Common myeloid progenitor, CD34-positive (primary cell): ENCODE measurements around the gene HECA.
A peak's percentile ranks its signal among the peaks of the same experiment; 100 is the strongest.

Source experiments
- CTCF ChIA-PET: fragments of 350-600 bp; sonication (Branson Sonifier 250); formaldehyde crosslinking; loops from one replicate; lab custom pipeline; 2021; ENCODE audit warnings: antibody characterized with exemption; lab: Charles Lee
- POLR2A ChIA-PET: fragments of 350-600 bp; sonication (Branson Sonifier 250); formaldehyde crosslinking; loops from one replicate; lab custom pipeline; 2021; ENCODE audit warnings: antibody characterized with exemption; lab: Charles Lee
- DNase-seq, 3 donors: peaks; one replicate each; pipeline versions ENCODE4 v3.0.0 to v3.0.0-alpha.2; 2013
- H3K27ac ChIP-seq, 2 experiments: 1 replicate in 1 of 2; 2 replicates in 1 of 2; pipeline ENCODE4 v1.7.0; 2013; ENCODE audit warnings: inconsistent platforms in 2 of 2, low read length in 2 of 2, mild to moderate bottlenecking in 2 of 2, low read depth in 1 of 2, moderate library complexity in 1 of 2; ENCODE audit not compliant: severe bottlenecking in 2 of 2, insufficient read depth in 1 of 2, poor library complexity in 1 of 2
- H3K27me3 ChIP-seq, 5 experiments: replicated peaks in 2 of 5; 1 replicate in 3 of 5; 2 replicates in 2 of 5; pipeline versions ENCODE4 v1.6.1 to v1.7.0; 2013; ENCODE audit warnings: low read length in 4 of 5, mild to moderate bottlenecking in 2 of 5, moderate library complexity in 2 of 5, inconsistent platforms in 1 of 5; ENCODE audit not compliant: insufficient read depth in 5 of 5, control insufficient read depth in 4 of 5
- H3K36me3 ChIP-seq, 4 experiments: 1 replicate in 2 of 4; 2 replicates in 2 of 4; pipeline versions ENCODE4 v1.6.1 to v1.7.0; 2013; ENCODE audit warnings: low read length in 3 of 4, control low read depth in 1 of 4, mild to moderate bottlenecking in 1 of 4; ENCODE audit not compliant: control insufficient read depth in 4 of 4, insufficient read depth in 4 of 4
- H3K4me1 ChIP-seq, 4 experiments: 1 replicate in 3 of 4; 2 replicates in 1 of 4; pipeline versions ENCODE4 v1.6.1 to v1.7.1; 2013; ENCODE audit warnings: low read length in 3 of 4, mild to moderate bottlenecking in 3 of 4, control low read depth in 1 of 4, inconsistent platforms in 1 of 4, moderate library complexity in 1 of 4; ENCODE audit not compliant: control insufficient read depth in 4 of 4, insufficient read depth in 4 of 4; ENCODE audit errors: control extremely low read depth in 1 of 4
- H3K4me3 ChIP-seq, 7 experiments: 1 replicate in 4 of 7; 2 replicates in 3 of 7; pipeline versions ENCODE4 v1.5.1 to v1.7.0; 2013; ENCODE audit warnings: mild to moderate bottlenecking in 7 of 7, low read length in 6 of 7, moderate library complexity in 6 of 7, inconsistent platforms in 2 of 7, low read depth in 2 of 7, control low read depth in 1 of 7; ENCODE audit not compliant: insufficient read depth in 4 of 7, control insufficient read depth in 1 of 7; ENCODE audit errors: extremely low read depth in 1 of 7
- H3K9me3 ChIP-seq, 5 experiments: 1 replicate in 4 of 5; 2 replicates in 1 of 5; pipeline versions ENCODE4 v1.6.1 to v1.7.1; 2013; ENCODE audit warnings: low read length in 4 of 5, mild to moderate bottlenecking in 2 of 5, inconsistent platforms in 1 of 5, low read depth in 1 of 5, moderate library complexity in 1 of 5; ENCODE audit not compliant: control insufficient read depth in 4 of 5, insufficient read depth in 2 of 5; ENCODE audit errors: control extremely low read depth in 1 of 5
- WGBS: methylation state at CpG from one replicate; pipeline ENCODE4 v1.1.5; 2013; ENCODE audit not compliant: insufficient coverage; 5-methylcytosine and 5-hydroxymethylcytosine counted together

Gene HECA

GRCh38 chr6:139124887-139125672 is 9.8 kb upstream of the HECA start:
- 30% methylated on average over 7 of the region's 8 CpGs for WGBS
- peak; percentile 83 to 91 (median 85) for DNase-seq
- Histone ChIP-seq H3K36me3 (no peaks in the 10 kb centered on the region), H3K27me3 (no peaks in the 10 kb centered on the region), H3K9me3 (peaks cover 0 to 7% (median under 1%) of the 10 kb centered on the region in 5 experiments), H3K4me3 (peak overlapping the region in 2 of 7 experiments; percentile 28 to 48), H3K27ac (peak overlapping the region in 1 of 2 experiments; percentile 17), H3K4me1 (peaks cover 11 to 29% (median 16%) of the 10 kb centered on the region in 4 experiments)
- ChIA-PET CTCF (interaction anchor here (0.6 to 2.9 kb wide), 13 partner anchors 9 to 240 kb away, joined by 3 to 15 read pairs (median 4); partner anchors contain the start of gene HECA), POLR2A (no interaction called here)

GRCh38 chr6:139126255-139126654 is 8.6 kb upstream of the HECA start:
- Histone ChIP-seq H3K9me3 (no peaks in the 10 kb centered on the region), H3K4me1 (peaks cover 11 to 34% (median 18%) of the 10 kb centered on the region in 4 experiments), H3K27me3 (no peaks in the 10 kb centered on the region), H3K36me3 (no peaks in the 10 kb centered on the region), H3K27ac (no peak overlapping the region), H3K4me3 (no peak overlapping the region)
- ChIA-PET CTCF (interaction anchor here (1.2 to 2.9 kb wide), 3 partner anchors 25 to 234 kb away, joined by 3 to 15 read pairs (median 12); no protein-coding TSS in a partner anchor), POLR2A (no interaction called here)
- peak in 1 of 3 donors; percentile 53 for DNase-seq
- WGBS: 94% methylated on average over 2 of the region's 3 CpGs

GRCh38 chr6:139126931-139127330 is 7.9 kb upstream of the HECA start:
- no peaks in the 10 kb centered on the region for H3K27me3 ChIP-seq
- H3K4me3 ChIP-seq: no peak overlapping the region
- H3K9me3 ChIP-seq: no peaks in the 10 kb centered on the region
- DNase-seq: no peak
- WGBS: 94% methylated on average over 4 of the region's 4 CpGs
- H3K27ac ChIP-seq: no peak overlapping the region
- POLR2A ChIA-PET: no interaction called here
- peaks cover 18 to 41% (median 24%) of the 10 kb centered on the region in 4 experiments for H3K4me1 ChIP-seq
- H3K36me3 ChIP-seq: no peaks in the 10 kb centered on the region
- CTCF ChIA-PET: no interaction called here

- WGBS: no CpG with 5 or more reads among the region's 1 CpG
- Histone ChIP-seq H3K27me3 (no peaks in the 10 kb centered on the region), H3K36me3 (no peaks in the 10 kb centered on the region), H3K9me3 (no peaks in the 10 kb centered on the region), H3K4me3 (no peak overlapping the region), H3K27ac (no peak overlapping the region), H3K4me1 (peaks cover 27 to 62% (median 38%) of the 10 kb centered on the region in 4 experiments)
- POLR2A ChIA-PET: no interaction called here
- CTCF ChIA-PET: interaction anchor here (1.0 to 1.3 kb wide), 3 partner anchors 40 to 235 kb away, joined by 3 to 5 read pairs (median 3); no protein-coding TSS in a partner anchor
- no peak for DNase-seq
These were observed 5.6 kb upstream of the HECA start for GRCh38 chr6:139129284-139129683.

- Histone ChIP-seq H3K9me3 (no peaks in the 10 kb centered on the region), H3K27ac (no peak overlapping the region), H3K36me3 (no peaks in the 10 kb centered on the region), H3K4me3 (peak overlapping the region in 5 of 7 experiments; percentile 27 to 58 (median 44)), H3K27me3 (no peaks in the 10 kb centered on the region), H3K4me1 (peaks cover 20 to 47% (median 34%) of the 10 kb centered on the region in 4 experiments)
- ChIA-PET CTCF (interaction anchor here (0.7 to 1.2 kb wide), 6 partner anchors 15 to 480 kb away, joined by 3 to 5 read pairs (median 3); no protein-coding TSS in a partner anchor), POLR2A (interaction anchor here (0.6 kb wide), 3 partner anchors 9 to 165 kb away, joined by 3 to 4 read pairs (median 4); no protein-coding TSS in a partner anchor)
- 0% methylated on average over 1 of the region's 6 CpGs for WGBS
- DNase-seq: peak in 2 of 3 donors; percentile 55 to 69
These were observed 3.1 kb upstream of the HECA start for GRCh38 chr6:139131736-139132280.

GRCh38 chr6:139133262-139134063 is 1.4 kb upstream of the HECA start:
- H3K27me3 ChIP-seq: no peaks in the 10 kb centered on the region
- CTCF ChIA-PET: interaction anchor here (1.3 to 1.9 kb wide), 2 partner anchors 8 to 148 kb away, joined by 4 to 10 read pairs; no protein-coding TSS in a partner anchor
- H3K4me1 ChIP-seq: peaks cover 26 to 60% (median 46%) of the 10 kb centered on the region in 4 experiments
- no peaks in the 10 kb centered on the region for H3K9me3 ChIP-seq
- POLR2A ChIA-PET: interaction anchor here (0.5 to 1.2 kb wide), 3 partner anchors 21 to 645 kb away, joined by 3 read pairs; no protein-coding TSS in a partner anchor
- peak in 2 of 3 donors; percentile 63 to 74 for DNase-seq
- H3K4me3 ChIP-seq: peak overlapping the region in 1 of 7 experiments; percentile 43
- 58% methylated on average over 7 of the region's 11 CpGs for WGBS
- H3K27ac ChIP-seq: peak overlapping the region in 1 of 2 experiments; percentile 19
- no peaks in the 10 kb centered on the region for H3K36me3 ChIP-seq
